H1 (cell line): Measurements from ENCODE around the gene APAF1. TPM values are rescaled to one million over a fixed set of nuclear protein-coding genes. Genes with fewer than 3 reads are reported as not detected.

Experiments used
- ASH2L ChIP-seq: fragments of 200-600, 300-600 bp; sonication (generic); IDR thresholded peaks from one replicate; pipeline ENCODE4 v1.7.1; 2017; ENCODE audit warnings: low read length
- CBX8 ChIP-seq: fragments of 300-800, 300-1000 bp; sonication (generic); IDR thresholded peaks from 2 replicates; pipeline ENCODE4 v1.7.1; 2016; ENCODE audit warnings: low read depth, low read length, borderline replicate concordance
- CEBPB ChIP-seq: IDR thresholded peaks from 2 replicates; pipeline ENCODE4 v1.6.1; 2012; ENCODE audit warnings: low read depth, low read length
- CHD1 ChIP-seq: IDR thresholded peaks from 2 replicates; pipeline ENCODE4 v1.6.1; 2012; ENCODE audit warnings: low read depth, low read length, improper control_type of control experiment
- CTBP2 ChIP-seq: IDR thresholded peaks from 2 replicates; pipeline ENCODE4 v1.7.0; 2011; ENCODE audit warnings: borderline replicate concordance, mild to moderate bottlenecking, moderate library complexity, mixed read lengths, low read length; ENCODE audit not compliant: insufficient read depth, insufficient read length
- EGR1 ChIP-seq: IDR thresholded peaks from 2 replicates; pipeline ENCODE4 v1.6.1; 2011; ENCODE audit warnings: low read depth, low read length, borderline replicate concordance
- EP300 ChIP-seq, 2 experiments: IDR thresholded peaks; 1 replicate in 1 of 2; 2 replicates in 1 of 2; pipeline ENCODE4 v1.6.1; 2011 to 2012; ENCODE audit warnings: low read depth in 2 of 2, low read length in 2 of 2, mild to moderate bottlenecking in 2 of 2, borderline replicate concordance in 1 of 2, inconsistent platforms in 1 of 2, moderate library complexity in 1 of 2
- FOSL1 ChIP-seq: IDR thresholded peaks from 2 replicates; pipeline ENCODE4 v1.6.1; 2011; ENCODE audit warnings: mild to moderate bottlenecking, low read depth, low read length, moderate library complexity; ENCODE audit not compliant: insufficient read depth
- JUN ChIP-seq: IDR thresholded peaks from 2 replicates; pipeline ENCODE4 v1.6.1; 2011; ENCODE audit warnings: low read depth, mild to moderate bottlenecking, improper control_type of control experiment, low read length
- KDM1A ChIP-seq: fragments of 200-600, 300-600 bp; sonication (generic); IDR thresholded peaks from 2 replicates; pipeline ENCODE4 v1.7.1; 2016; ENCODE audit warnings: mild to moderate bottlenecking, low read length, borderline replicate concordance
- POLR2AphosphoS5 ChIP-seq: IDR thresholded peaks from 2 replicates; pipeline ENCODE4 v1.6.1; 2011; ENCODE audit warnings: low read depth, low read length
- RNF2 ChIP-seq: fragments of 200-900, 300-1000 bp; sonication (generic); IDR thresholded peaks from 2 replicates; pipeline ENCODE4 v1.7.1; 2016; ENCODE audit warnings: borderline replicate concordance, low read depth, mild to moderate bottlenecking, antibody characterized with exemption, low read length; ENCODE audit not compliant: poor library complexity, severe bottlenecking; ENCODE audit errors: missing control alignments
- SAP30 ChIP-seq: fragments of 300-600 bp; sonication (generic); IDR thresholded peaks from 2 replicates; pipeline ENCODE4 v1.7.1; 2012; ENCODE audit warnings: low read length, moderate library complexity, mild to moderate bottlenecking, inconsistent platforms; ENCODE audit not compliant: insufficient read depth, insufficient replicate concordance
- SIX5 ChIP-seq: IDR thresholded peaks from 2 replicates; pipeline ENCODE4 v1.6.1; 2011; ENCODE audit warnings: mild to moderate bottlenecking, low read depth, low read length
- SUZ12 ChIP-seq: fragments of 200-600 bp; sonication (generic); IDR thresholded peaks from 2 replicates; pipeline ENCODE4 v1.6.1; 2012; ENCODE audit warnings: mild to moderate bottlenecking, inconsistent platforms, low read length, moderate library complexity, mixed read lengths
- TAF1 ChIP-seq: IDR thresholded peaks from 2 replicates; pipeline ENCODE4 v1.6.1; 2011; ENCODE audit warnings: mild to moderate bottlenecking, low read depth, low read length
- TCF12 ChIP-seq: IDR thresholded peaks from 2 replicates; pipeline ENCODE4 v1.6.1; 2011; ENCODE audit warnings: low read depth, mild to moderate bottlenecking, low read length
- polyA plus RNA-seq, 7 experiments: library from polyadenylated mRNA; depleted of rRNA in 3 of 7; stranded (reverse) in 5 of 7; unstranded in 2 of 7; fragments of >200 nt in 5 of 7; fragments of 200-250 nt in 2 of 7; gene quantifications; 1 replicate in 5 of 7; 2 replicates in 1 of 7; 4 replicates in 1 of 7; pipeline versions ENCODE4 v1.2.1 to v1.2.3, GENCODE V29; 2011 to 2013; ENCODE audit warnings: missing spikeins in 2 of 7, mixed read lengths in 2 of 7
- total RNA-seq: library from RNA; stranded (reverse); fragmentation: NEBNext Ultra II Directional; extraction: Animal tissue kit (Norgen Biotek cat#: 25700); gene quantifications from 2 replicates; pipeline ENCODE4 v1.2.1, GENCODE V29; 2021

APAF1 gene
- total and polyA plus RNA-seq, 2 of the 8 experiments (the other 6 are each of a cell fraction or from before 2014, with no cell fraction given): 4.7 to 22.6 TPM

- TF ChIP-seq KDM1A: no peak
- no peak for TF ChIP-seq JUN
- TF ChIP-seq FOSL1: no peak
- TF ChIP-seq ASH2L: no peak
- no peak for TF ChIP-seq SAP30
- TF ChIP-seq RNF2: no peak
- TF ChIP-seq TCF12: no peak
- TF ChIP-seq TAF1: no peak
- TF ChIP-seq EGR1: no peak
- no peak for TF ChIP-seq CHD1
- TF ChIP-seq SUZ12: no peak
- TF ChIP-seq CTBP2: no peak
- no peak for TF ChIP-seq POLR2AphosphoS5
- TF ChIP-seq CEBPB: no peak
- TF ChIP-seq EP300 (IDR thresholded peaks at IDR 0.05; ENCODE audit: borderline replicate concordance in 1 of 2, low read depth in 2 of 2, low read length in 2 of 2): no peak
- TF ChIP-seq CBX8: no peak
- TF ChIP-seq SIX5: 0 out of 2 replicates have a peak, but pooled peaks have one; percentile 7
These were observed 96.6 kb downstream of the APAF1 start (continued) for GRCh38 chr12:98741556-98742265.
